Measurements from ENCODE around the gene DDX21. TPM values are rescaled to one million over a fixed set of nuclear protein-coding genes. Genes with fewer than 3 reads are reported as not detected.

DDX21 gene
- total and polyA plus RNA-seq, 2 of the 13 experiments (the other 11 are each of a cell fraction or from before 2014, with no cell fraction given) = 52.5 to 147 TPM

DNA sequence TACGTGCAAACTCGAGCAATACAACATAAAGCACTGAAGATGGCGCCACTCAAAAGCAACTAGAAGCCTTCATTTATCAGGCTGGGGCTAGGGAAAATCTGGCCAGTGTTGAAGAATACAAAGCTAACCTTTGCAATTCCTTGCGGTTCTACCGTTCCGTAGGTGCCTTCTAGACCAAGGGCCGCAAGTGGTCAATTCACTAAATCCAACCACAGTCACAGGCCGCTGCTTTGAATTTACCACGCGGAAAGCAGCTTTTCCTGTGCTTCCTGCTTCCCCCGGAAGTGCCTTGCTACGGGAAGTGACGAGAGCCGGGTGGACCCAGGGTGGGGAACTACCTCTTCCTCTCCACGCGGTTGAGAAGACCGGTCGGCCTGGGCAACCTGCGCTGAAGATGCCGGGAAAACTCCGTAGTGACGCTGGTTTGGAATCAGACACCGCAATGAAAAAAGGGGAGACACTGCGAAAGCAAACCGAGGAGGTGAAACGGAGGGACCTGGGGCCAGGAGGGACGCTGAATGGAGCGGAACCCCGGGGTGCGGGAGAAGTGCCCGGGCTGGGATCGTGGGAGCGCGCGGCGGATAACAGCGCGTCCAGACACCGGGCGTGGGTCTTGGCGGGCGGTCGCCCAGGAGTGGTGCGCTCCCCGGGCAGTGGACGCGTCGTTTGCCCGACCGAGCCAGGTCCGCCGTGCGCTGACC is at the start of gene DDX21 (continued):
- peak; percentile 36; the same call in 1 of the 2 replicates for TF ChIP-seq STAT6 (CRISPR knock-in tag; IDR thresholded peaks at IDR 0.05; ENCODE audit: borderline replicate concordance)
- 0 out of 2 replicates have a peak, but pooled peaks have one; percentile 31 for TF ChIP-seq ZNF3 (CRISPR knock-in tag; IDR thresholded peaks at IDR 0.05)
- TF ChIP-seq ZNF12 (CRISPR knock-in tag; IDR thresholded peaks at IDR 0.05) = peak; percentile 75; the same call in 1 of the 2 replicates
- peak; percentile 69; the same call in 1 of the 2 replicates for TF ChIP-seq PCBP1 (IDR thresholded peaks at IDR 0.05; ENCODE audit: borderline replicate concordance, low read depth, low read length)
- peak; percentile 90 for TF ChIP-seq RNF2 (conservative IDR thresholded peaks at IDR 0.05; ENCODE audit: low read depth)
- no peak for TF ChIP-seq ZNF431 (CRISPR knock-in tag; IDR thresholded peaks at IDR 0.05; ENCODE audit: borderline replicate concordance, low read depth)
- TF ChIP-seq FOXA1 (IDR thresholded peaks at IDR 0.05) = no peak
- TF ChIP-seq FOXA1 (CRISPR knock-in tag; IDR thresholded peaks at IDR 0.05) = 0 out of 2 replicates have a peak, but pooled peaks have one; percentile 7
- peak; percentile 99 for TF ChIP-seq SAP130 (CRISPR knock-in tag; IDR thresholded peaks at IDR 0.05; ENCODE audit: low read depth)
- peak; percentile 81; the same call in 1 of the 2 replicates for TF ChIP-seq FOXK1 (CRISPR knock-in tag; IDR thresholded peaks at IDR 0.05; ENCODE audit: borderline replicate concordance, low read depth)
- TF ChIP-seq, protein P1, sequence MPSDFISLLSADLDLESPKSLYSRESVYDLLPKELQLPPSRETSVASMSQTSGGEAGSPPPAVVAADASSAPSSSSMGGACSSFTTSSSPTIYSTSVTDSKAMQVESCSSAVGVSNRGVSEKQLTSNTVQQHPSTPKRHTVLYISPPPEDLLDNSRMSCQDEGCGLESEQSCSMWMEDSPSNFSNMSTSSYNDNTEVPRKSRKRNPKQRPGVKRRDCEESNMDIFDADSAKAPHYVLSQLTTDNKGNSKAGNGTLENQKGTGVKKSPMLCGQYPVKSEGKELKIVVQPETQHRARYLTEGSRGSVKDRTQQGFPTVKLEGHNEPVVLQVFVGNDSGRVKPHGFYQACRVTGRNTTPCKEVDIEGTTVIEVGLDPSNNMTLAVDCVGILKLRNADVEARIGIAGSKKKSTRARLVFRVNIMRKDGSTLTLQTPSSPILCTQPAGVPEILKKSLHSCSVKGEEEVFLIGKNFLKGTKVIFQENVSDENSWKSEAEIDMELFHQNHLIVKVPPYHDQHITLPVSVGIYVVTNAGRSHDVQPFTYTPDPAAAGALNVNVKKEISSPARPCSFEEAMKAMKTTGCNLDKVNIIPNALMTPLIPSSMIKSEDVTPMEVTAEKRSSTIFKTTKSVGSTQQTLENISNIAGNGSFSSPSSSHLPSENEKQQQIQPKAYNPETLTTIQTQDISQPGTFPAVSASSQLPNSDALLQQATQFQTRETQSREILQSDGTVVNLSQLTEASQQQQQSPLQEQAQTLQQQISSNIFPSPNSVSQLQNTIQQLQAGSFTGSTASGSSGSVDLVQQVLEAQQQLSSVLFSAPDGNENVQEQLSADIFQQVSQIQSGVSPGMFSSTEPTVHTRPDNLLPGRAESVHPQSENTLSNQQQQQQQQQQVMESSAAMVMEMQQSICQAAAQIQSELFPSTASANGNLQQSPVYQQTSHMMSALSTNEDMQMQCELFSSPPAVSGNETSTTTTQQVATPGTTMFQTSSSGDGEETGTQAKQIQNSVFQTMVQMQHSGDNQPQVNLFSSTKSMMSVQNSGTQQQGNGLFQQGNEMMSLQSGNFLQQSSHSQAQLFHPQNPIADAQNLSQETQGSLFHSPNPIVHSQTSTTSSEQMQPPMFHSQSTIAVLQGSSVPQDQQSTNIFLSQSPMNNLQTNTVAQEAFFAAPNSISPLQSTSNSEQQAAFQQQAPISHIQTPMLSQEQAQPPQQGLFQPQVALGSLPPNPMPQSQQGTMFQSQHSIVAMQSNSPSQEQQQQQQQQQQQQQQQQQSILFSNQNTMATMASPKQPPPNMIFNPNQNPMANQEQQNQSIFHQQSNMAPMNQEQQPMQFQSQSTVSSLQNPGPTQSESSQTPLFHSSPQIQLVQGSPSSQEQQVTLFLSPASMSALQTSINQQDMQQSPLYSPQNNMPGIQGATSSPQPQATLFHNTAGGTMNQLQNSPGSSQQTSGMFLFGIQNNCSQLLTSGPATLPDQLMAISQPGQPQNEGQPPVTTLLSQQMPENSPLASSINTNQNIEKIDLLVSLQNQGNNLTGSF (CRISPR knock-in tag; IDR thresholded peaks at IDR 0.05) = no peak
- peak; percentile 77; the same call in 1 of the 2 replicates for TF ChIP-seq ELF3 (CRISPR knock-in tag; IDR thresholded peaks at IDR 0.05)
- peak; percentile 67 for TF ChIP-seq KLF12 (CRISPR knock-in tag; IDR thresholded peaks at IDR 0.05; ENCODE audit: borderline replicate concordance)
- TF ChIP-seq TBX3 (IDR thresholded peaks at IDR 0.05; ENCODE audit: borderline replicate concordance) = no peak
- peak; percentile 84; the same call in 1 of the 2 replicates for TF ChIP-seq ARNT2 (CRISPR knock-in tag; IDR thresholded peaks at IDR 0.05; ENCODE audit: low read depth)
- 0 out of 2 replicates have a peak, but pooled peaks have one; percentile 51 for TF ChIP-seq LBX2 (CRISPR knock-in tag; IDR thresholded peaks at IDR 0.05; ENCODE audit: borderline replicate concordance)
- TF ChIP-seq ATRX (CRISPR knock-in tag; IDR thresholded peaks at IDR 0.05; ENCODE audit: borderline replicate concordance) = 0 out of 2 replicates have a peak, but pooled peaks have one; percentile 77
- no peak for TF ChIP-seq ZNF17 (CRISPR knock-in tag; IDR thresholded peaks at IDR 0.05)
- peak in 1 of 2 experiments; percentile 87; a peak in 2 of 4 replicates for TF ChIP-seq KLF16 (CRISPR knock-in tag; IDR thresholded peaks at IDR 0.05)
- no peak for TF ChIP-seq ZNF674 (CRISPR knock-in tag; IDR thresholded peaks at IDR 0.05; ENCODE audit: low read depth)

Data from HepG2 (cell line).